ENCODE data around the gene SCN4B.

- TF ChIP-seq CTCF (IDR thresholded peaks at IDR 0.05; ENCODE audit: borderline replicate concordance, extremely low read depth, low read length, poor library complexity, severe bottlenecking): no peak
- TF ChIP-seq EZH2 (IDR thresholded peaks at IDR 0.05; ENCODE audit: borderline replicate concordance, low read depth, low read length, severe bottlenecking): no peak
These were observed 18.8 kb downstream of the SCN4B start for GRCh38 chr11:118133816-118134215.

All from DND-41 (cell line).